Urinary bladder (tissue), 4 donors: ENCODE measurements around the gene AFF3. TPM values are rescaled to one million over a fixed set of nuclear protein-coding genes. Genes with fewer than 3 reads are reported as not detected.

Source experiments
- DNase-seq: peaks from one replicate; pipeline ENCODE4 v3.0.0-alpha.2; 2015; ENCODE audit errors: extremely low spot score
- H3K27ac ChIP-seq: one replicate; pipeline ENCODE4 v1.5.1; 2013; ENCODE audit warnings: low read depth, mild to moderate bottlenecking, moderate library complexity
- H3K36me3 ChIP-seq: one replicate; pipeline ENCODE4 v1.6.1; 2013; ENCODE audit warnings: mild to moderate bottlenecking, moderate library complexity; ENCODE audit not compliant: insufficient read depth
- H3K4me1 ChIP-seq: one replicate; pipeline ENCODE4 v1.6.1; 2013; ENCODE audit warnings: mild to moderate bottlenecking, moderate library complexity; ENCODE audit not compliant: insufficient read depth
- H3K4me3 ChIP-seq: one replicate; pipeline ENCODE4 v1.5.1; 2013; ENCODE audit warnings: low read depth, low read length
- WGBS: extraction: QIAGEN DNeasy Blood & Tissue Kit; methylation state at CpG from one replicate; pipeline ENCODE4 v1.1.7; 2013; 5-methylcytosine and 5-hydroxymethylcytosine counted together
- polyA plus RNA-seq: library from polyadenylated mRNA; stranded (reverse); fragments of 200-250 nt; gene quantifications from one replicate; pipeline ENCODE4 v1.2.3, GENCODE V29; 2013
- total RNA-seq: library from RNA; depleted of rRNA; stranded (reverse); fragments of >200 nt; gene quantifications from one replicate; pipeline ENCODE4 v1.2.3, GENCODE V29; 2014
- donor health status: healthy with polysubstance abuse.
- donor health status: healthy.

Gene AFF3
- total and polyA plus RNA-seq, 2 donors: 15.1 to 43.5 TPM

DNA sequence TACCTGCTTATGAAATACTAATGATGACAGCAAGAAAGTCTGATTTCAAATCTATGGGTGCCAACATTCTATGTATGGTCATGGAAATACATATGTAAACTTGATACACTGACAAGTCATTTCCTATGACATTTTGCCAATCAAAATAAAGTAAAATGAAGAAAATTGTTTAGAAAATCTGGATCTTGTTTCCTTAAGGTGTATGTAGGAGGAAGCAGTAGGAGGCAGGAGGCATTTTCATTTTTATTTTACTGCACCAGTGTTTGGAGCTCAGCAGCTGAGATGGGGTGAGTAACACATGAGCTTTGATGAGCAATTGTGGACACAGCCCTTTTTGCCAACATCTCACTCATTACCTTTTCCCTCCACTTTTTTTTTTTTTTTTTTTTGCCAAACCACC is 167.0 kb downstream of the AFF3 start:
- Histone ChIP-seq H3K36me3 (no peaks in the 10 kb centered on the region), H3K4me3 (no peak overlapping the region), H3K27ac (no peak overlapping the region), H3K4me1 (no peaks in the 10 kb centered on the region)
- DNase-seq: no peak

DNA sequence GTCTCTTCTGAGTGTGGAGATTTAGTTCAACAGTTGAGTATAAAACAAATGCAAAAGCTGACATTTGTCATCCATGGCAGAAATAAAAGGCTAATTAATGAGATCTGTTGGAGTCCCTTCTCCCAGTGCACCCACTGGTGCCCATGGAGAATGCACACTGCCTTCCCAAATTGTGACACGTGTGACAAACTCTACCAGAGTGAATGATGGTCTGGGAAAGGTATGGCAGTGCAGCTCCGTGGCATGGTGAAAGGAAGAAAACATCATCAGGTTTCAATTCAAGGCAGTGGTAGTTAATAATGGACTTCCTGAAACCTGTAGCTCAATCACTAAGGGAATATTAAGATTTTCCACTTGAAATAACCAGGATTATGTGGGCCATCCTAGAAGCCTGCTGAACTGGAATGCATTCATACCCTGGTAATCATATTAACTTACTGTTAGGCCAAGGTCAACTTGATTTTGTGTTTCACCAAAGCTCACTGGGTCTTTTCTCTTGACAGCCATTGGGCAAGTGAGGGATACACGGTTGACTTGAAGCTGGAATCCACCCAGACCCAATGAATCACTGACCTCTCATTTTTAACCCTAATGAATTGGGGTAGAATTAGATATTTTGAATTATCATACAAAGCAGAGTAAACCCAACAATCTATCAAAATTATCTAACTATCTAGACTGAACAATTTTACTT is 167.6 kb downstream of the AFF3 start:
- no peak overlapping the region for H3K27ac ChIP-seq
- no peak for DNase-seq
- H3K4me3 ChIP-seq: no peak overlapping the region
- no peaks in the 10 kb centered on the region for H3K36me3 ChIP-seq
- WGBS: 71% methylated on average over 3 of the region's 3 CpGs
- no peaks in the 10 kb centered on the region for H3K4me1 ChIP-seq

DNA sequence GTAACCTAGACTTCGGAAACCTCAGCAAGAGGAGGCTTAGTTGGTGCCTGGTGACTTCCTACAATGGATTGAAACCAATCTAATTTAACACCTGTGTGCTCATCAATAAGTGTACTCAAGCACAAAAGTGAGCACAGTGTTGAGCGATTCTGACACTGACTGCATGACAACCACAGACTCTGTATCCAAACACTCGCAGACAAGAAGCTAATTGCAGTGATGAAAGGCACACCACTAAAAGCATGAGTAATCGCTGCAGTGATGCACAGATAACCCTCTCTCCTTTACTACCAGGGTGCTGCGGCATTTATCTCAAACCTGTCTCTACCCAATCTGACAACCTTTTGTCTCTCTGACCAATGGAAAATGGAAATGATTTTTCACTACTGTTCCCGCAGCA is 168.1 kb downstream of the AFF3 start:
- WGBS: 86% methylated on average over 6 of the region's 6 CpGs
- Histone ChIP-seq H3K4me1 (no peaks in the 10 kb centered on the region), H3K36me3 (no peaks in the 10 kb centered on the region), H3K27ac (no peak overlapping the region), H3K4me3 (no peak overlapping the region)
- no peak for DNase-seq

DNA sequence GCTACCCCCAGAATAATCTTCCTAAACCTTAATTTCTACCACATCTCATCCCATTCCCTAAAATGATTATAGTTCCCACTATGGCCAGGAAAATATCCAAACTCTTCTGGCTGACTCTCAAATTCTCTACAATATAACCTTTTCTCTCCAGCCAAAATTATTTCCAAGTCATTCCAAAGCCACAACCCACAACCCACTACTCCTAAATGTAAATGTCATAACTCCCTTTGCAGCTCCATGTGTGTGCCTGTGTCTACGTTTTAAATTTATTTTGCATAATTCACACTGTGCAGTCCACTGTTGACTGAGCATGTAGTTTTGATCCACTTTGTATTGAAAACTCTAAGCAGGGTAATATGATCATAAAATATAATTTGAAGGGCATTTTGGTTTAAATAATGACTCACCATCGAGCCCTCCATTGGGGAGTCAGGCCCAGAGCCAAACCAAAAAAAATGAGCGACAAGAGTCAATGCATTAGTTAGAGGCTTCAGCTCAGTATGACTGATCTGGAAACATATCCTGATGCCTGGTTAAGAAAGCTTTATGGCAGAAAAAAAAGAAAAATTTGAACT is 171.0 kb downstream of the AFF3 start:
- Histone ChIP-seq H3K36me3 (no peaks in the 10 kb centered on the region), H3K4me3 (no peak overlapping the region), H3K4me1 (no peaks in the 10 kb centered on the region), H3K27ac (no peak overlapping the region)
- WGBS: 71% methylated on average over 3 of the region's 3 CpGs
- DNase-seq: no peak

DNA sequence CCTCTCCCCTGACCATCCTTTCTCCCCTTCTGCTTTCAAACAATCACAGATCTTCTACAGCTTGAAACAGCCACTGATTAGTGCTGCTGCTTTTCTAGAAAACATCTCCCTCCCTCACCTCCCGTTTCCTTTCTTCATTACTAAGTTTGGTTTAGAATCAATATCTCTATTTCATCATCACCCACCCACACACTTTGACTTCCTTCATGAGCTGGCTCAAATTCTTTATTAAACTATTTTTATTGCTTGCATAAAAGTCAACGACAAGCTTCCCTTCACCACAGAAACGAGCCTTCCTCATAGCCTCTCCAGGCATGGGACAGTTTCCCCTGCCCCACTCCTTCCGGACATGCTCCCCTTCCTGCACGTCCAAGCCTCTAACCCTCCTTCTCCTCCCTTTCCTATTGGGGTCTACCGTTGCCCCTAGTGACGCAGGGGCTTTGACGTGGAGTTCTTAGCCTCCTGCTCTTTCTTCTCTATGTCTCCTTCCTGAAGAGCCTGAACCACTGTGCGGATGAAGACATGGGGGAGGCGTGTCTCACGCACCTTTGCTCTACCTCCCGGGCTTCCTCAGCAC is 172.0 kb downstream of the AFF3 start:
- Histone ChIP-seq H3K4me3 (no peak overlapping the region), H3K4me1 (no peaks in the 10 kb centered on the region), H3K36me3 (no peaks in the 10 kb centered on the region), H3K27ac (no peak overlapping the region)
- no peak for DNase-seq
- WGBS: 66% methylated on average over 12 of the region's 12 CpGs

DNA sequence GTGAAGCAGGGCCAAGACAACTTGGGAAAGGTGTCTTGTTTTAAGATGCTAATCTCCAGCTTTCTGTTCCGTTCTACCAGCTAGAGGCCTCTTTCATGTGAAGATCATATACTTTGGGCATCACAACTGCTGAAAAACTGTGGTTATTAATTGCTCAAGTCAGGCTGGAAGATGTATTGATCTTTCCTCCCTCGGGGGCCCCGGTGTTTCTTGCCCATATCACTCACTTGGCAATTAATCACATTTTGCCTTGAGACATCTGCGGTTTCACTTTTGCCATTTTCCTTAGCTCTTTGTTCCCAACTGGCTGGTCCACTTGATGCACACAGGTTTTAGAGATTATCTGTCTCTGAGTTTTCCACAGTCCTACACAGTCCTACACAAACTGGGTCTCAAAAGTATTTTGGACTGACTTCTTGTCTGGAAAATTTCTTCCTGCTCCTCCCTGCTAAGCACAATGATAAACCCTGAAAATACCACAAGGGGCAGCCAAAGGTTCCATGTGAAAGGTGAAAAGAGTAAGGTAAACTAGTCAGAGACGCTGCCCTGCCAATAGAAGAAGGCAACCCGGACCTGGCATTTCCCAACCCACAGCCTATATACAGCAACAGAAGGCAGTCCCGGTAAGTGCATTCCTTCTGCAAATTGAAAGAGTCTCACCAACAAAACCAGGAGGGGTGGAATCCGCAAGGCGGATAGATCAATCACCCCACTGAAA is 181.0 kb downstream of the AFF3 start:
- H3K4me3 ChIP-seq: no peak overlapping the region
- WGBS: 92% methylated on average over 9 of the region's 9 CpGs
- H3K27ac ChIP-seq: no peak overlapping the region
- no peaks in the 10 kb centered on the region for H3K4me1 ChIP-seq
- no peaks in the 10 kb centered on the region for H3K36me3 ChIP-seq
- DNase-seq: no peak

DNA sequence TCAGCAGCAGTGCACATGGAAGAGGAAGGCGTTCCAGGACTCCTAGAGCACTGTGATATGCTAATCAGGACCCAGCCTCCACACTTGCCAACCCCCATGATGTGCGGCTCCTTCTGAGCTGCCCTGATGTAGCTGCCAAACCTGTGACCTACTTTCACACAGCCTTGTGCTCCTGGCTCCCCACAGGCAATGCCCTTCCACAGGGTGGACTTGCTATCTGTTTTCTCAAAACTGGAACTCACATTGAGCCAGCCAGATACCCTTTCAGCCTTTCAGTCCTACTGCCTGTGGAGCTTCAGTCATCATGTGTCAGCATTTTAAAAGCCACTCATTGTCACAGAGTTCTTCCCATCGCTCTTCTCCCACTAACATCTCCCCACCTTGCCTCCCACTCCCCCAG is 181.6 kb downstream of the AFF3 start:
- WGBS: 60% methylated on average over 3 of the region's 3 CpGs
- Histone ChIP-seq H3K36me3 (no peaks in the 10 kb centered on the region), H3K4me3 (no peak overlapping the region)

DNA sequence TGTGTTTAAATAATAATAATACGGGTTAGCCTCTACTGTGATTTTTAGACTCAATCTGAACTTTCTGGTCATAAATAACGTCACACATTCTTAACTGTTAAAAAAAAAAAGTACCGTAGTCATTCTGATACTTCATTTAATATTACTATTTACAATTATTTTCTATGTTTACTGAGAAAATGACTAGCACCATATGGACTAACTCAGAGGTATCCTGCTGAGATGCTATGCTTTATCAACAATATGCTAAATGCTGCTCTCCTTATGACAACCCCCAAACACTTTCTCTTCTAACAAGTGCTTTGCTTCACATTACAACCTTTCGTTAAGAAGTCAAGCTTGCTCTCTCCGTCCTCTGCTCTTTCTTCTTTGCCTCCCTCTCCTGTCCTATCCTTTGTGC is 182.1 kb downstream of the AFF3 start:
- Histone ChIP-seq H3K4me1 (no peaks in the 10 kb centered on the region), H3K27ac (no peak overlapping the region), H3K4me3 (no peak overlapping the region), H3K36me3 (no peaks in the 10 kb centered on the region)
- no peak for DNase-seq
- 61% methylated on average over 5 of the region's 5 CpGs for WGBS

More for the DNA sequence above, 181.6 kb downstream of the AFF3 start:
- no peaks in the 10 kb centered on the region for H3K4me1 ChIP-seq
- H3K27ac ChIP-seq: no peak overlapping the region
- no peak for DNase-seq

DNA sequence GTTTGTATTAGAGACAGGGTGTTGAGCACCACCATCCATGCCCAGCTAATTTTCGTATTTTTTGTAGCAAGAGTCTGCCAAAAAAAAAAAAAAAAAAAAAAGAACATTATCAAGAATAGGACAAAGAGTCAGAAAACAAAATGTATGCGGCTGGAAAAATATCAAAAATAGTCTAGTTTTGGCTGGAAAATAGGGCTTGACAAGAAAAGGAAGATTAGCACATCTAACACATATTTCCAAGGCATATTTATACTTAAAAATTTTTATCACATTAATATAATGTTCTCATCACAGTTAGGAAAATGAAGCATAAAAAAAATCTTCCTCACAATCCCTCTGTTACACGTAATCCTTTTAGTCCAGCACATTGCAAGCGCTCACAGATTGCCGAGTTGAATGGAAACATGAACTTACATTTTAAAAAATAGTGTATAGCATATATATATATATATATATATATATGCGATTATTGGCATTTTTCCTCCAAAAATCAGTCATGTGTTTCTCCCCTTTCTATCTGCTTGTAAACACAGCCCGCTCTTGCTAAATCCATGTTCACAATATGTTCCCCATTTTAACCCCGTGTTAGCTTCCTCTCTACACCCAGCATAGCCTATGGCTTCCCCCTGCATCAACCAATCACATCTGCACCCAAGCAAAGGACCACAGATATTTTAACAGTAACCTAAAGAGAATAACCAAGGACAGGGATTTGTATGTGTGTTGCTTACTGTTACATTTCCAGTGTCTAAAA is 183.0 kb downstream of the AFF3 start:
- H3K27ac ChIP-seq: no peak overlapping the region
- H3K4me3 ChIP-seq: no peak overlapping the region
- no peaks in the 10 kb centered on the region for H3K36me3 ChIP-seq
- no peak for DNase-seq
- H3K4me1 ChIP-seq: no peaks in the 10 kb centered on the region
- WGBS: 79% methylated on average over 8 of the region's 8 CpGs

DNA sequence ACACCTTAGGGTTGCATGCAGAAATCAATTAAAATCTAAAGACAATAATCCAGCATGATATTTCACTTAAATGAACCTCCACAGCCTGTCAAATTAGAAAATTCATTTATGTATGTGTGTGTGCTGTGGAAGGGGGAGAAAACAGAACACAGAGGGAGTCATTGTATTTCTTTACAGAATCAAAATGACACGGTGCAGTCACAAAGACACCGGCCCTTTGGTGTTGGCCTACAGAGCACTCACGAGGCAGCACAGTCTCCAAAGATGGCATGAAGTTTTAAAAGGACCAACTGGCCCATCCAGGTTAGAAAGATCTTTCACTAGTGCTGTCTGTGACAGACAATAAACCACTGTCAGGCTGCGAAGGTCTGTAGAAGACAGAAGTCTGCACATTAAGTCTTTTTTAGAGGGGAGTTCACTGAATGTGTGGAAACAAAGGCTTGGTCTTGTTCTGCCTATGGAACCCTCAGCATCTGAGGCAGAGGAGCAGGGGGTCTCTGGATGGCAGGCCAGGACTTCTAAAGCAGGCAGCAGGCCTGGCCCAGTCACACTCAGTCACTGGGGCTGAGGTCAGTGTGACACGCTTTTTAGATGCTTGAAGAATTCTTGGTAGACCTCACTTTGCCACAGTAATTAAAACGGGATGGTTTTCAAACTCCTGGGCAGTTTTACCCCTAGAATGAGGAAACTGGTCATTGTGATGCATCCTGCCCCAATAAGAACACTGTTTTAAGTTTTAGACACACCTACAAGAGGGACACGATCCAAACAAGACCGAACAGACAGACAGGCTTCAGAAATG is 184.9 kb downstream of the AFF3 start:
- H3K4me1 ChIP-seq: no peaks in the 10 kb centered on the region
- H3K27ac ChIP-seq: no peak overlapping the region
- no peaks in the 10 kb centered on the region for H3K36me3 ChIP-seq
- no peak for DNase-seq
- 88% methylated on average over 8 of the region's 8 CpGs for WGBS
- H3K4me3 ChIP-seq: no peak overlapping the region

DNA sequence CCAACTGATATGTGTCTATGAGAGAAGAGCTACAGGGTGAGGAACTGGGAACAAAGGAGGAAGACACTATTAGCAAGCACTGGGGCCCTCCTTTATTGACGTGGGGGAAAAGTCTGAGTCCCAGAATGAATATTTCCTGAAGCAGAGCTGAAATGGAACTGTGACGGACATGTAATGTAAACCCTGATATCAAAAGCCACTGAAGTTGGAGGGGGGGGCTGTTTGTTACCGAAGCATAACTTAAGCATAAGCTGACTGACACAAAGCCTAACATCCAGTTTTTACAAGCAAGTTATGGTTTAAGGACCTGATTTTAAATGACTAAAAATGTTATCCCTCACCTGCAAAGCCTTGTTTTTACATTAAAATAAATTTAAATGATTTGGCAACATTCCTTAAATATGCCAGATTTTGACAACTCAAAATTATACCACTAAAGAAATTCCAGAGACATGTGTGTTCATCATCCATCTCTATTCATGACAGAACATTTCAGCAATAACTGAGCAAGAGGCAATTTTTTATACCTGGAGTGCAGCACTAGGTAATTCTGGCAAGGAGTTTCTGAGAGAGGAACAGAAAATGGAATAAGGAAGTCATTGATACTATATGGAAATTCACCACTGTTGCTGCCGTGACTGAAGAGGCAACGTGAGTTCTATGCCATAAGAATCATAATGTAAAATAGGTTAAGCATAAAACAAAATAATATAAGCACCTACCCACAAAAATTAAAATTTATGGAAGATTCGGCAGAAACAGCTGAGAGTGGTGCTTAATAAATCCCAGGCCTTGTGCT is 186.0 kb downstream of the AFF3 start:
- WGBS: 89% methylated on average over 6 of the region's 6 CpGs
- Histone ChIP-seq H3K36me3 (no peaks in the 10 kb centered on the region), H3K4me1 (no peaks in the 10 kb centered on the region), H3K4me3 (no peak overlapping the region), H3K27ac (no peak overlapping the region)
- no peak for DNase-seq

DNA sequence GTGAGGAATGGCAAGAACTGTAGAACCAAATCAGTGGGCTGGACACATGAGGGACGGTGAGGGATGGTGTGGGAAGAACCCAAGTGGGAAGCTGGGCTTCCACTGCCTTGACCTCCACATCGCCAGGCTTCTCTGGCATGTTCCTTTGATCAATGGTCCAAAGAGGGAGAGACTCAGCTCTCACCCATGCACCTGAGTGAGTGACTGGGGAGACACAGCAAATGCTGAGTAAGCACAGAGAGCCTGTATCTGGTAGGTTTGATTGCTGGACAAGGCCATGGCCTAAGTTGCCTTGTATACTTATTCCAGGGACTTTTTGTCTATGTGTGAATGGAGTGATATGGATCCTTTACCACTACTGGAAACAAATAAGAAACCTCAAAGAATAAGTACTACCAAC is 188.6 kb downstream of the AFF3 start:
- WGBS: 96% methylated on average over 2 of the region's 2 CpGs
- DNase-seq: no peak
- Histone ChIP-seq H3K27ac (no peak overlapping the region), H3K4me3 (no peak overlapping the region), H3K4me1 (no peaks in the 10 kb centered on the region), H3K36me3 (no peaks in the 10 kb centered on the region)
